Mucosa of stomach (tissue), 1 donor: ENCODE measurements around the gene RABGAP1L.

Experiments
- H3K27me3 ChIP-seq: one replicate; pipeline ENCODE4 v1.7.0; 2013; ENCODE audit warnings: mild to moderate bottlenecking, low read length; ENCODE audit not compliant: control insufficient read depth, insufficient read depth
- H3K36me3 ChIP-seq: one replicate; pipeline ENCODE4 v1.7.0; 2013; ENCODE audit warnings: low read length; ENCODE audit not compliant: control insufficient read depth, insufficient read depth
- H3K4me1 ChIP-seq: one replicate; pipeline ENCODE4 v1.7.0; 2013; ENCODE audit warnings: mild to moderate bottlenecking, low read length; ENCODE audit not compliant: control insufficient read depth, insufficient read depth
- H3K4me3 ChIP-seq: one replicate; pipeline ENCODE4 v1.7.0; 2013; ENCODE audit warnings: low read length
- H3K9ac ChIP-seq: one replicate; pipeline ENCODE4 v1.7.0; 2013; ENCODE audit warnings: mild to moderate bottlenecking, low read length, moderate library complexity
- H3K9me3 ChIP-seq: one replicate; pipeline ENCODE4 v1.7.0; 2013; ENCODE audit warnings: mild to moderate bottlenecking, low read length, moderate library complexity; ENCODE audit not compliant: control insufficient read depth
- donor health status: Pancreatic carcinoma.

The RABGAP1L gene

DNA sequence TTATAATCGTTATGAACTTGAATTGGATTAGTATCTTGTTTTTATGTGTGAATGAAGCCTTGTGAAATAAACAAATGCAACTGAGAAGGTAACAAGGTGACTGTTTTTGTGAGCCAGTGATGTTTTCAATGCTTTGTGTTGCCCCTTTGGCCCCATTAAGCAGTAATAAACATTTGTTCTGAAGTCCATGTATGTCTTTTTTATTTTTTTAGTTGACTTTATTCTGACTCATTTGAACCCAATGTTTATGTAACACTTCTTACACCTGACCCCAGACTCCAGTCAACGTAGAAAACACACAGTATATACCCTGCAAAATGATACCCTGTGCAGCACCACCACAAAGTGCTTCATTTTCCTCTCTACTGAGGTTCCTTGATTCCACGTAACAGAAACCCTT is 835.8 kb downstream of the RABGAP1L start:
- Histone ChIP-seq H3K4me3 (no peak overlapping the region), H3K9me3 (no peaks in the 10 kb centered on the region), H3K9ac (no peak overlapping the region), H3K4me1 (no peaks in the 10 kb centered on the region), H3K27me3 (no peaks in the 10 kb centered on the region), H3K36me3 (no peaks in the 10 kb centered on the region)

GRCh38 chr1:174995916-174996315 is 836.6 kb downstream of the RABGAP1L start:
- Histone ChIP-seq H3K9me3 (no peaks in the 10 kb centered on the region), H3K4me3 (no peak overlapping the region), H3K27me3 (no peaks in the 10 kb centered on the region), H3K36me3 (no peaks in the 10 kb centered on the region), H3K4me1 (no peaks in the 10 kb centered on the region), H3K9ac (no peak overlapping the region)

DNA sequence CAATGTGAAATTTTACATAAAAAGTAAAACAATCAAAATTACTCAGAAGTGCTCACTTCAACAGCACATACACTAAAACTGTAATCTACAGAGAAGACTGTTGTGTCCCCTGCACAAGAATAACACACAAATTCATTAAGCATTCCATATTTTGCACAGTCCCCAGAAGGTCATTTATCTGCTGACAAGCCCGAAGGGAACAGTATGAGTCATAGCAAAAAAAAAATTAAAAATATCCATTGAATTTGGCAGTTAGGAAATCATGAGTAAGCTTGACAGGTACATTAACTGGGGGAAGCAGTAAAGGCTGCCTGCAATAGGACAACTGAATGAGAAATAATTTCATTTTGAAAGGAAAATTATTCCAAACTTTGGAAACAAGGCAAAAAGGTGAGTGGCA is 837.2 kb downstream of the RABGAP1L start:
- H3K36me3 ChIP-seq, result no peaks in the 10 kb centered on the region
- no peak overlapping the region for H3K4me3 ChIP-seq
- H3K9ac ChIP-seq, result no peak overlapping the region
- H3K4me1 ChIP-seq, result no peaks in the 10 kb centered on the region
- no peaks in the 10 kb centered on the region for H3K9me3 ChIP-seq
- no peaks in the 10 kb centered on the region for H3K27me3 ChIP-seq

DNA sequence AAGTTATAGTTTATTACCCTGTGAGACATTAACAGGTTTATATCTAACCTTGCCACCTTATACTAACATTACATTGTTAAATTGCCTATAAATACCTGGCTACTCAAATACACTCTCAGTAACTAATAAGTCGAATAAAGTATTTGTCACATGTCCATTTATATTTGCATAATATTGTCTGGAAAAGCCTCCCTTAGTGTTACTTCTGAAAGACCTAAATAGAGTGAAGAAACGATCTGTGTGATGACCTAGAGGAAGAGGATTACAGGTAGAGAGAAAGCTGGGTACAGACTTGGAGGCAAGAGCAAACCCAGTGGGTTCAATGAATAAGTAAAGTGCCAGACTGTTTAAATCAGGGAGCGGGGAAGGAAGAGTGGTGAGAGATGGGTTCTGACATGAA is 837.7 kb downstream of the RABGAP1L start:
- Histone ChIP-seq H3K4me1 (no peaks in the 10 kb centered on the region), H3K9ac (no peak overlapping the region), H3K27me3 (no peaks in the 10 kb centered on the region), H3K36me3 (no peaks in the 10 kb centered on the region), H3K4me3 (no peak overlapping the region), H3K9me3 (no peaks in the 10 kb centered on the region)

- H3K4me1 ChIP-seq, result no peaks in the 10 kb centered on the region
- H3K27me3 ChIP-seq, result no peaks in the 10 kb centered on the region
- peak overlapping the region; percentile 49 for H3K4me3 ChIP-seq
These were observed 839.4 kb downstream of the RABGAP1L start for GRCh38 chr1:174998569-174999215.

GRCh38 chr1:174999216-174999935 is 840.1 kb downstream of the RABGAP1L start:
- H3K27me3 ChIP-seq, result no peaks in the 10 kb centered on the region
- H3K9ac ChIP-seq, result peak overlapping the region; percentile 93
- no peaks in the 10 kb centered on the region for H3K9me3 ChIP-seq
- H3K36me3 ChIP-seq, result no peaks in the 10 kb centered on the region
- no peaks in the 10 kb centered on the region for H3K4me1 ChIP-seq
- H3K4me3 ChIP-seq, result peak overlapping the region; percentile 49

More at GRCh38 chr1:174998569-174999215, 839.4 kb downstream of the RABGAP1L start:
- no peaks in the 10 kb centered on the region for H3K36me3 ChIP-seq
- H3K9me3 ChIP-seq, result no peaks in the 10 kb centered on the region
- H3K9ac ChIP-seq, result peak overlapping the region; percentile 93

DNA sequence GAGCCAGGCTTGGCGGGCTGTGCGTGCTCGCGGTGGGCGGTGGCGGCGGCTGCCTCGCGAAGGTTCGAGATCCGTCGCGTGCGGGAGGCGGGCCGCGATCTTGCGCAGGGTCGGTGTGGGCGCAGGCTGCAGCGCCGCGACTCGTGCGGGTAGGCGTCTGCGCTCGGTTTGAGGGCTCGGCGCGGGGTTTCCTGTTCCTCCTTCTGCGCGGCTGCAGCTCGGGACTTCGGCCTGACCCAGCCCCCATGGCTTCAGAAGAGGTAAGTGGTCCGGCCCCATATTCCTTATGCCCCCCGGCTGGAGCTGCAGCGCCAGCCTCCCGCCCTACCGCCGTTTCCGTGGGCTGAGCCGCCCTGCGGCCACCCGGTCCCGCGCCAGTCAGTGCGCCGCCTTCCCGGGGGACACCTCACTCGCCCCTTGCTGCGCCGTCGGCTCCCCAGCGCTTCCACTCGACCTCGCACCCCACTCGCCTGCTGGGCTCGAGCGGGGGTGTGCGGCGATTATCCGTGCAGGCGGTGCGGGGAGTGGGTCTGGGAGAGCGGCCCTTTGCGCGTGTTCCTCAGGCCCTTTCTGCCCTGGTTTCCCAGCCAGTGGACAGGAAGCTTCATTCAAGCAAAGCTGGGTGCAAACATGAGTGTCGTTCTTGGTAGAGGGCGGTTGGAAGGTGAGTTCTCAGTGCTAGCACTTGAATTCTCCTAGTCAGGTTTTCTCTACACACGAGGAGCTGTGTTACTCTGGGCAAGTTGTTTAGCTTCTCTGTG is 840.8 kb downstream of the RABGAP1L start, which contains the start of gene CACYBP:
Gene CACYBP (plus strand): TSS at position 12 of the 761 bp plus-strand sequence. CDS start 234 bp downstream, at position 246.
- Histone ChIP-seq H3K4me3 (peak within 1 kb of the TSS; percentile 62), H3K9ac (peak within 1 kb of the TSS; percentile 93), H3K9me3 (no peaks in the 10 kb centered on the region), H3K27me3 (no peaks in the 10 kb centered on the region), H3K4me1 (no peaks in the 10 kb centered on the region), H3K36me3 (no peaks in the 10 kb centered on the region)

DNA sequence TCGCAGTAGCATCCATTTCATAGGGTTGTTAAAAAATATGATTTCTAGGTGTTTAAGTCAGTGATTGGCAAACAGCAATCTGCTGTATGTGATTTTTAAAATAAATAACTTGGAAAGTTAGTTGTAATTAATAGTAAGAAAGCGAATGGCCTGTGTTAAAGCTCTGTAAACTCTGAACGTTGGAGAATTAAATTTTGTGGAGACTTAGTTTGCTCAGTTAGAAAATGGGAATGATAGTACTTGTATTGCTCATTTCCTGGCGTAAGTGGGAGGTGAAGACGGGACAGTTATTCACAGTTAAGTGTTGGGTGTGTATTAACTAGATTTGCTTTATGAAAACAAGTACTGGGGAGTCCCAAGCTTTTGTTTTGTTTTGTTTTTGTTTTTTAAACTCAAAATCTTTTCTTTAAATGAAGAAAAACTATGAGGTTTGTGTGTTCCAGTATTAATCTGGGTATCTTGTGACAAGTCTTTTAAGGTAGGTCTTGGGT is 841.4 kb downstream of the RABGAP1L start:
- Histone ChIP-seq H3K27me3 (no peaks in the 10 kb centered on the region), H3K4me1 (no peaks in the 10 kb centered on the region), H3K4me3 (peak overlapping the region; percentile 62), H3K9me3 (no peaks in the 10 kb centered on the region), H3K36me3 (no peaks in the 10 kb centered on the region), H3K9ac (peak overlapping the region; percentile 72)

GRCh38 chr1:175002910-175003517 is 843.7 kb downstream of the RABGAP1L start:
- Histone ChIP-seq H3K4me1 (no peaks in the 10 kb centered on the region), H3K9me3 (no peaks in the 10 kb centered on the region), H3K27me3 (no peaks in the 10 kb centered on the region), H3K36me3 (peaks cover 2% of the 10 kb centered on the region), H3K9ac (no peak overlapping the region), H3K4me3 (no peak overlapping the region)

DNA sequence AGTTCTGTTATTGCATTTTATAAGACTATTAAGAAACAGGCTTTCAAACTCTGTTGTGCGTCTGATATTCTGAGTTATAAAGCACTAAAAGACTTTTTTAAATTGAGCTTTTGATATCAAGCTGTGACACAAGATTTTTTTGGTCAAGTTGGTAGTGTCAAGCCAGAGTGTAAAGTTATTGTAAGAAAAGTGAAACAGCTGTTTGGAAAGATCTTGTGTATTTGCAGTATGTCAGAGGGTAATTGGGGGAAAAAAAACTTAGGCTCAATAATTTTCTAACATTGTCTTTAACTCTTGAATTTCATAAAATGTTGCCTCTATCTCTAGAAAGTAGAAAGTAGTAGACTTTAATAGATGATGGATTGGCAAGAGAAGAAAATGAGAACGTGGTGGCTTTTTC is 844.2 kb downstream of the RABGAP1L start:
- Histone ChIP-seq H3K4me1 (no peaks in the 10 kb centered on the region), H3K36me3 (peaks cover 4% of the 10 kb centered on the region), H3K9me3 (no peaks in the 10 kb centered on the region), H3K27me3 (no peaks in the 10 kb centered on the region), H3K4me3 (no peak overlapping the region), H3K9ac (no peak overlapping the region)

DNA sequence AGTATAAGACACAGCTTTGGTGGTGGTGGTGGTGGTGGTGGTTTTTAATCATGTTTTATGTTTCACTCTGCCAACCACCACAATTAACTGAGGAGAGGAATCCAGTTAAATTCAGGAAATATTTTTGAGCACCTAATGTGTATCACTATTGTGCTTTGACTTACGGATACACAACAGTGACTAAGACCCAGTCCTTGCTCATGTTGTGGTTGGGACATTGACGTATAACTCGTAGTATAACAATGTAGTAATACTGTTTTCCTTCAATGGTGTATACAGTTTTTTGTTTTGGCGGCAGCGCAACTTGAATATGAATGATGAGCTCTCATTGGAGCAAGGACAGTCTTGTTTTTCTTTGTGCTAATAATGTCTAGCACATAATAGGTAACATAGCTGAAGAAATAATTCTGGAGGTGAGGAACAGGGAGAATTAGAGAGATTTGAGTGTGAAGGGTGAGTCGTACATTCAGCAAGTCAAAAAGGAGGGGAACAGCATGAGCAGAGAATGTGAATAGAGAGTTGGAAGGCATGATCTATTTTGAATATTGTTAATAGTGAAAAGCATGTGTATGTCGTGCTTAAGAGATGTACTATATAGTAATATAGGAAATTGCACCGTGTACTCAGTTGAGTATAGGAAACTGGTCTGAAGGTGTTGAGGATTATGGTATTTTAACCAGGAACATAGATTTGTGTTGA is 845.9 kb downstream of the RABGAP1L start:
- H3K36me3 ChIP-seq, result peaks cover 4% of the 10 kb centered on the region
- no peak overlapping the region for H3K4me3 ChIP-seq
- no peak overlapping the region for H3K9ac ChIP-seq
- no peaks in the 10 kb centered on the region for H3K9me3 ChIP-seq
- H3K4me1 ChIP-seq, result no peaks in the 10 kb centered on the region
- no peaks in the 10 kb centered on the region for H3K27me3 ChIP-seq
